H54 (cell line): ENCODE results near the gene PLAC1.
A peak's percentile ranks its signal among the peaks of the same experiment; 100 is the strongest.

Experiments
- DNase-seq: peaks from one replicate; pipeline ENCODE4 v3.0.0; 2011; ENCODE audit warnings: low spot score, mixed read lengths; ENCODE audit not compliant: insufficient read length
- FAIRE-seq: peaks from 3 replicates; lab custom pipeline; 2011; peaks lifted over from hg19 to GRCh38; lab: Jason Lieb, UNC
- POLR2A ChIP-seq: IDR thresholded peaks from 2 replicates; pipeline ENCODE4 v1.6.1; 2011; ENCODE audit warnings: low read depth, mild to moderate bottlenecking, low read length

The PLAC1 gene, protein sequence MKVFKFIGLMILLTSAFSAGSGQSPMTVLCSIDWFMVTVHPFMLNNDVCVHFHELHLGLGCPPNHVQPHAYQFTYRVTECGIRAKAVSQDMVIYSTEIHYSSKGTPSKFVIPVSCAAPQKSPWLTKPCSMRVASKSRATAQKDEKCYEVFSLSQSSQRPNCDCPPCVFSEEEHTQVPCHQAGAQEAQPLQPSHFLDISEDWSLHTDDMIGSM

GRCh38 chrX:134658002-134658759, at the start of gene PLAC1:
Gene PLAC1 (minus strand): TSS chrX:134658471. CDS start chrX:134566682, 91,789 bp downstream.
- TF ChIP-seq POLR2A, result no peak
- DNase-seq (no peak), FAIRE-seq (no peak)

DNA sequence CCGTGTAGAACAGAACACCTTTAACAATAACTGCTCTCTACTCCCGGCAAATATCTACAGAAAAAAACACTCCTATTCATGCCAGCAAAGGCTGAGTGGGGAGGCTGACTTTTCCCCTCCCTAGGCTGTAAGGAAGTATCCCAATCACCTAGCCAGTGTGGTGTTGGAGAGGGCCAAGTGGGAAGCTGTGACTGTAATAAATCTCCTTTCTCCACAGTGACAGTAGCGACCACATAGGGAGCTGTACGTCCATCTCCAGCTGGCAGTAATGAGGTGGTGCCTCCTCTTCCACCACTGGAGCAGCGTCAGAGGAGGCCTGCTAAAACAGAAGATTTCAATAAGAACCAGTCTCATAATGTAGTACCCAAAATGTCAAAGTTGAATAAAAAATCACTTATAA, 47.9 kb upstream of the PLAC1 start:
- FAIRE-seq (no peak), DNase-seq (no peak)
- no peak for TF ChIP-seq POLR2A

- TF ChIP-seq POLR2A, result no peak
- no peak for DNase-seq
- no peak for FAIRE-seq
Observed at GRCh38 chrX:134695999-134696398, 37.7 kb upstream of the PLAC1 start.

DNA sequence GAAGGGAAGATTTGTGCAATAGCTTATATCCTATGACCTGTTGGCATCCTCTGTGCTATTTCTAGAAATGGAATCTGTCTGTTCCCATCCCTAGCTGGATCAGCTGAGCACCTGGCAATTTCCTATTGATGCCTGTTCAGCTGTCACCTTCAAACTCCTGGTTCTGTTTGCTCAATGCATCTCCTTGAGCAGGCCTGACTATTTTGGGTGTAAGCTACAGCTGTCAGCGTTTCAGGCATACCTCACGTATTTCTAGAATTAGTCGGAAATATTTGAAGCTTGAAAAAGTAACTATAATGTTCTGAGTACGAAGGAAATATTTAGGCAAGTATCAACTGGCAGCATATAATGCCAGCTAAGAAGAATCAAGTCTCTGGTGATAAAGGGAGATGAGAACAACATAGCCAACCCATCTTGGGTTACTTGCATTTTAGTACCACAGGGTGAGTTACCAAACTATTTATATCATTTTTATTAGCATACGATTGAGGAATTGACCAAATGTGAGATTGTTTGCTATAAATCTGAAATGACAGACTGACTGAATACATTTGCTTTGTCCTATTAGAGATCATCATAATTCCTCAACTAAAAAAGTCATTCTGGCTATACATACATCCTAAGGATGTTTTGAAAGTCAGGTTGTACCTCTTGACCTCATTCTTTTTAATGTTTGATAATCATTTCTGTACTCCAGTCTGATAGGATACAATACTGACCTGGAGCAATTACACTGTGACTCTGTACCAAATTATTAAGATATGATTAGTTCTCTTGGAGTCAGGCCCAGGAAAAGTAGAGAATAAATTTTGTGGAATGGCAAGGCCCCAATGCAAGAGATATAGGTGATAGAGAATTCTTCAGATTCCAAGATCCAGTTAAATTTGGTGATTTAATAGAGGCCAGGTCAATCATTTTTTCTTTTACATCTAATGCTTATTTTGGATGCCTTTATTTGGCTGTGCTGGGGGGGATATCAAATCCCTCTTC, 36.4 kb upstream of the PLAC1 start:
- no peak for DNase-seq
- no peak for FAIRE-seq
- no peak for TF ChIP-seq POLR2A

DNA sequence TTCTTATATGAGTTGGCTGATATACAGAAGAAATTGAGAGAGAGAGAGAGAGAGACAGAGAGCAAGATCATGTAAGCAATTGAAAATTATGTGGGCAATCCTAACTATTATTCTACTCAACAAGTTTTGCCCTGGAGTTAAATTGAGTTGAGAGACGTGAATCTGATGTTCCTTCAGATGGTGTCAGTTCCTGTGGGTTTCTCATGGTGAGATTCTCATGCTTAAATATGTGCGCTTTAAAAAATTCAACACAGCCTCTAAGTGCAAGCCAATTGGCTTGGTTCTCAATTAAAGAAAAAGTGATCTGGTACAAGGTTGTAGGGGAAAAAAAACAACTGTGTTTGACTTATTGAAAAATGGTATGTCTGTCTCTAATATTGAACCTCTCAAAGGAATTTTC, 35.4 kb upstream of the PLAC1 start:
- FAIRE-seq (no peak), DNase-seq (no peak)
- TF ChIP-seq POLR2A, result no peak

DNA sequence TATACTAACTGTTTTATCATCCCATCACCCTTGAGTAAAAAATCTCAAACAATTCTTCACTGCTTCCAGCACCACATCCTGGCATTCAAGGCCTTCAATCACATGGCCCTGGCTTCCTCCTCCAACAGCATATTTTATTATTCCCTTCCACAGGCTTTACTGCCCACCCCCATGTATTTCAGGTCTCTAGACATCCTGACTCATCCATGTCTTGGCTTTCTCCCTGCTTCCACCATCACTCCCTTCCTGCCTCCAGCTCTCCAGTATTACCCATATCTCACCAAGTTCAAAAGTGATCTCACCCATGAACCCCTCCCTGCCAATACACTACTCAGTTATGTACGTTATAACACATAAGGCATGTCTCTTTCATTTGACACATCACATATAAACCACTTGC, 34.7 kb upstream of the PLAC1 start:
- DNase-seq, result peak; percentile 17
- no peak for TF ChIP-seq POLR2A
- peak; percentile 78 for FAIRE-seq

- FAIRE-seq, result no peak
- no peak for DNase-seq
- TF ChIP-seq POLR2A, result no peak
Observed at GRCh38 chrX:134692233-134692632, 34.0 kb upstream of the PLAC1 start.

GRCh38 chrX:134691453-134691852, 33.2 kb upstream of the PLAC1 start:
- no peak for TF ChIP-seq POLR2A
- DNase-seq, result no peak
- no peak for FAIRE-seq

DNA sequence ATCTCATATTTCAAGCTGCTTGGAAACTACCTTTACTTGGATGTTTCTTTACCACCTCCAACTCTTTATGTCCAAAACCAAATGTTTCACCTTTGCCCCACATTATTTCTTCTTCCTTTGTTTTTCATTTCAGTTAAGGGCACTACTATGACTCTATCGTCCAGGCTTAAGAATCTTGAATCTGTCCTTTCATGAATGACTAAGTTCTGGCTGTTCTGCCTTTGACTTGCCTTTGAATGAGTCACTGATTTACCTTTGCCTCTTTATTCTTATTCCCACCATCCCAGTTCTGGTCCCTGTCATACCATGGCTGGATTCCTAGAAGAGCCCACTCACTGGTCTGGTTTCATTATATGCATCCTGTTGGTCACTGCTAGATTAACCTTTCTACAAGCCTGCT, 30.6 kb upstream of the PLAC1 start:
- no peak for DNase-seq
- no peak for TF ChIP-seq POLR2A
- peak; percentile 69 for FAIRE-seq

GRCh38 chrX:134688031-134688823, 30.0 kb upstream of the PLAC1 start:
- no peak for DNase-seq
- no peak for TF ChIP-seq POLR2A
- FAIRE-seq, result no peak

GRCh38 chrX:134685668-134686067, 27.4 kb upstream of the PLAC1 start:
- no peak for TF ChIP-seq POLR2A
- FAIRE-seq, result no peak

DNA sequence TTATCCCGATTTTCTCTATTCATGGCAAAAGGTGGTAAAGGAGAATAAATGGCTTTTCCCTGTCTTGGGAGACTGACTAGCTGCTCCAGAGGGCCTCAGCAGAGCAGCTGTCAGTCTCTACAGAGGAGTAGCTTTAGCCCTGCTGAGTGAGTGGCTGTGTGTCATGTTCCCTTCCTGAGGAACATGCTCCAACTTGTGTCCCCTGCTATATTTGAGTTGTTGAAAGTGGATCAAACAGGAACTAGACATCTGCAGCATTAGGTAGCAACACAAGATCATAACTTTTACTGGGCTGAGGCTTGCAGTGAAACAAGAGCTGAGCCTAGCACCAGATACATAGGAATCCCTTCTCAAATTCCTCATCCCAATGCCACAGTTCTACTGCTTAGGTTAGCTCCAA, 26.7 kb upstream of the PLAC1 start:
- no peak for TF ChIP-seq POLR2A
- DNase-seq, result no peak
- FAIRE-seq, result no peak

More at GRCh38 chrX:134685668-134686067, 27.4 kb upstream of the PLAC1 start:
- DNase-seq, result no peak
